ENCODE measurements around the gene PARP8.

Gene PARP8

GRCh38 chr5:50822046-50822445 lies 155.6 kb downstream of the PARP8 start:
- TF ChIP-seq, protein P1, sequence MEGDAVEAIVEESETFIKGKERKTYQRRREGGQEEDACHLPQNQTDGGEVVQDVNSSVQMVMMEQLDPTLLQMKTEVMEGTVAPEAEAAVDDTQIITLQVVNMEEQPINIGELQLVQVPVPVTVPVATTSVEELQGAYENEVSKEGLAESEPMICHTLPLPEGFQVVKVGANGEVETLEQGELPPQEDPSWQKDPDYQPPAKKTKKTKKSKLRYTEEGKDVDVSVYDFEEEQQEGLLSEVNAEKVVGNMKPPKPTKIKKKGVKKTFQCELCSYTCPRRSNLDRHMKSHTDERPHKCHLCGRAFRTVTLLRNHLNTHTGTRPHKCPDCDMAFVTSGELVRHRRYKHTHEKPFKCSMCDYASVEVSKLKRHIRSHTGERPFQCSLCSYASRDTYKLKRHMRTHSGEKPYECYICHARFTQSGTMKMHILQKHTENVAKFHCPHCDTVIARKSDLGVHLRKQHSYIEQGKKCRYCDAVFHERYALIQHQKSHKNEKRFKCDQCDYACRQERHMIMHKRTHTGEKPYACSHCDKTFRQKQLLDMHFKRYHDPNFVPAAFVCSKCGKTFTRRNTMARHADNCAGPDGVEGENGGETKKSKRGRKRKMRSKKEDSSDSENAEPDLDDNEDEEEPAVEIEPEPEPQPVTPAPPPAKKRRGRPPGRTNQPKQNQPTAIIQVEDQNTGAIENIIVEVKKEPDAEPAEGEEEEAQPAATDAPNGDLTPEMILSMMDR (IDR thresholded peaks at IDR 0.05; ENCODE audit: low read depth, low read length, missing control alignments), result no peak
- H3K4me3 ChIP-seq (ENCODE audit: low read depth, low read length), result no peak overlapping the region
- no peak for DNase-seq (ENCODE audit: low read depth)

GRCh38 chr5:50822761-50823160 lies 156.3 kb downstream of the PARP8 start:
- TF ChIP-seq, protein P1 (IDR thresholded peaks at IDR 0.05; ENCODE audit: low read depth, low read length, missing control alignments), result no peak
- DNase-seq (ENCODE audit: low read depth), result no peak
- H3K4me3 ChIP-seq (ENCODE audit: low read depth, low read length), result no peak overlapping the region

GRCh38 chr5:50823568-50823967 lies 157.1 kb downstream of the PARP8 start:
- no peak for DNase-seq (ENCODE audit: low read depth)
- TF ChIP-seq, protein P1 (IDR thresholded peaks at IDR 0.05; ENCODE audit: low read depth, low read length, missing control alignments), result no peak

GRCh38 chr5:50824109-50824508 lies 157.7 kb downstream of the PARP8 start:
- DNase-seq (ENCODE audit: low read depth), result no peak
- TF ChIP-seq, protein P1 (IDR thresholded peaks at IDR 0.05; ENCODE audit: low read depth, low read length, missing control alignments), result no peak

More at GRCh38 chr5:50823568-50823967, 157.1 kb downstream of the PARP8 start:
- H3K4me3 ChIP-seq (ENCODE audit: low read depth, low read length), result no peak overlapping the region

DNA sequence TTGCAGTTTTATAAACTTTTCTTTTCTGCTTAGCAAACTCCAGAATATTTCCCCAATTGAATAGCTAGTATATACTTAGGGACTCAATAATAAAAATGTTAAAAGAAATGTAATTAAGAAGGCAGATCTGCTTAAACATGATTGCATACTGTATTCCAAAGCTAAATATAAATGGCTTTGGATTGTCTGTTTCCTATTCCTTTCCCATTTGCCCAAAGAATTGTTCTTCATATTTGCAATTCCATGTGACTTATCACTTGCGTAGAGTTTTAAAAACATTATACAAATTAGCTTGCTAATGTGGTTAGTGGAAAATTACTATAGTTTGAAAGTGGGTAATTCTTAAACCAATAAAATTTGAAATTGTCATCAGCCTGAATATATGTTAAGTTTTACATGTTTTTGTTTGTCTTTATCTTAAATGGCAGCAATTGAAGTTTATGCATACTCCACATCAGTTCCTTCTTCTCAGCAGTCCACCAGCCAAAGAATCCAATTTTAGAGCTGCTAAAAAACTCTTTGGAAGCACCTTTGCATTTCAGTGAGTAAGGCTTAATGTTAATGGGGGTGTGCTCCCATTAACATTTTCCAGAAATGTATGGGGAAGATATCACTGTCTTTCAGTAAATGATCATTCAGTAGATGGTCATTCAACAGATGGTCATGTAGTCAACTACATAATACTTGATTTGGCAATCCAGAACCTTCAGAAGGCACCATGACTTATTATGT lies 161.2 kb downstream of the PARP8 start:
- H3K4me3 ChIP-seq (ENCODE audit: low read depth, low read length), result no peak overlapping the region
- TF ChIP-seq, protein P1 (IDR thresholded peaks at IDR 0.05; ENCODE audit: low read depth, low read length, missing control alignments), result no peak
- no peak for DNase-seq (ENCODE audit: low read depth)

More at GRCh38 chr5:50824109-50824508, 157.7 kb downstream of the PARP8 start:
- H3K4me3 ChIP-seq (ENCODE audit: low read depth, low read length), result no peak overlapping the region

- no peak for DNase-seq (ENCODE audit: low read depth)
- H3K4me3 ChIP-seq (ENCODE audit: low read depth, low read length), result no peak overlapping the region
- TF ChIP-seq, protein P1 (IDR thresholded peaks at IDR 0.05; ENCODE audit: low read depth, low read length, missing control alignments), result no peak
Observed at GRCh38 chr5:50829023-50829422, 162.6 kb downstream of the PARP8 start.

All from GM12864 (cell line).